HUDEP-2 (cell line): ENCODE measurements around the gene NELFB.

Experiments used
- DNase-seq, 76 experiments: peaks; one replicate each; lab custom pipeline; 2025; ENCODE audit not compliant: unreplicated experiment in 76 of 76; lab: John Stamatoyannopoulos, UW

Gene NELFB

GRCh38 chr9:137266585-137267453 lies 11.7 kb downstream of the NELFB start:
- no peak for DNase-seq

GRCh38 chr9:137267933-137268355 lies 12.8 kb downstream of the NELFB start:
- no peak for DNase-seq

- DNase-seq: no peak
These were observed 13.5 kb downstream of the NELFB start for GRCh38 chr9:137268538-137269201.

- no peak for DNase-seq
These were observed 14.2 kb downstream of the NELFB start for GRCh38 chr9:137269231-137269772.

GRCh38 chr9:137270929-137271695 lies 16.0 kb downstream of the NELFB start:
- no peak for DNase-seq

GRCh38 chr9:137271696-137272076 lies 16.6 kb downstream of the NELFB start:
- DNase-seq: no peak

GRCh38 chr9:137272241-137273094 lies 17.3 kb downstream of the NELFB start:
- no peak for DNase-seq

- no peak for DNase-seq
These were observed 18.0 kb downstream of the NELFB start for GRCh38 chr9:137273095-137273490.

GRCh38 chr9:137273611-137274320 lies 18.6 kb downstream of the NELFB start:
- peak in 1 of 76 experiments; percentile 25 for DNase-seq

- DNase-seq: no peak
These were observed 20.1 kb downstream of the NELFB start for GRCh38 chr9:137275203-137275587.

GRCh38 chr9:137275588-137276472 lies 20.7 kb downstream of the NELFB start:
- no peak for DNase-seq

GRCh38 chr9:137276473-137277328 lies 21.6 kb downstream of the NELFB start:
- DNase-seq: peak in 70 of 76 experiments; percentile 17 to 86 (median 66)

- peak in 72 of 76 experiments; percentile 25 to 86 (median 65) for DNase-seq
These were observed 22.4 kb downstream of the NELFB start, which contains the start of gene TOR4A for GRCh38 chr9:137277329-137278041. TSS of gene TOR4A (plus strand) at chr9:137277726. CDS start at chr9:137278690, 964 bp downstream.

- peak in 16 of 76 experiments; percentile 11 to 41 (median 25) for DNase-seq
These were observed 23.1 kb downstream of the NELFB start for GRCh38 chr9:137278061-137278701.

GRCh38 chr9:137278721-137279711 lies 23.9 kb downstream of the NELFB start:
- DNase-seq: no peak
